Tibial artery (tissue), 4 donors: ENCODE data around the gene TLCD3A.
"Not testable (repeated sequence)": the region's sequence is repeated elsewhere in the genome, so short reads cannot be mapped to it uniquely, and the experiment has no call there.

Experiments
- DNase-seq, 2 donors: peaks; one replicate each; pipeline ENCODE4 v3.0.0-alpha.2; 2019
- H3K27ac ChIP-seq, 2 donors: fragments of 200-600 bp; sonication (generic) in 1 of 2; 1 replicate in 1 of 2; 2 replicates in 1 of 2; pipeline ENCODE4 v1.5.1; 2018 to 2019; ENCODE audit warnings: mild to moderate bottlenecking in 1 of 2
- H3K27me3 ChIP-seq, 2 donors: fragments of 200-600 bp; sonication (generic) in 1 of 2; one replicate each; pipeline versions ENCODE4 v1.5.1 to v1.6.0; 2016 to 2019
- H3K36me3 ChIP-seq, 3 donors: fragments of 200-600 bp; sonication (generic) in 2 of 3; one replicate each; pipeline ENCODE4 v1.5.1; 2016 to 2019; ENCODE audit warnings: mild to moderate bottlenecking in 2 of 3
- H3K4me1 ChIP-seq, 4 donors: fragments of 200-600 bp; sonication (generic) in 2 of 4; 1 replicate in 3 of 4; 2 replicates in 1 of 4; pipeline ENCODE4 v1.5.1; 2016 to 2019
- H3K4me3 ChIP-seq, 2 donors: fragments of 200-600 bp; sonication (generic) in 1 of 2; 1 replicate in 1 of 2; 2 replicates in 1 of 2; pipeline ENCODE4 v1.5.1; 2018 to 2019; ENCODE audit warnings: mild to moderate bottlenecking in 2 of 2
- H3K9me3 ChIP-seq, 3 donors: fragments of 200-600 bp; sonication (generic) in 1 of 3; one replicate each; pipeline ENCODE4 v1.5.1; 2016 to 2019
- CTCF ChIP-seq, 2 experiments: fragments of 200-600 bp in 1 of 2; fragments of 450-650 bp in 1 of 2; IDR thresholded peaks; one replicate each; pipeline ENCODE4 v1.5.1; 2017 to 2019; ENCODE audit warnings: antibody characterized with exemption in 2 of 2, mild to moderate bottlenecking in 1 of 2, moderate library complexity in 1 of 2
- intact Hi-C: fragments of 100-400 bp; cut with DNase I; formaldehyde crosslinking; loops from one replicate; pipeline ENCODE4 v1.15.0; 2023; ENCODE audit warnings: low total_unique reads

Gene TLCD3A

DNA sequence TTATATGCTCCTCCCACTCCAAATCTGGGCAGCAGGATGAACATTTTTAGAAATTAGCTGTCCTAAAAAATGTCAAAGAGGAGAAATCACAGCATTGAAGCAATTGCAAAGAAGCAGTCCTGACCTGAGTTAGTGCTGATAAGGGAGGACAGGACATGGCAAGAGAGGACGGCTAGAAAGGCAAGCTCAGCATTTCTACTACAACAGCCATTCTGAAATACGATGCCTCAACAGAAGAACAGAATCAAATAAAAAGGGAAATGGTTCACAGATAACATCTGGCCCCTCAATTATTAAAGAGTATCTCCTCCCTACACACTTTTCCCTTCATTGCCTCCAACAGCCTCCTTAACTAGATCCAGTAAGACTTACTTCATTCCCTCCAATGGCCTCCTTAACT is 36.0 kb upstream of the TLCD3A start:
- TF ChIP-seq CTCF (IDR thresholded peaks at IDR 0.05): no peak
- intact Hi-C loops: no loop called here
- no peaks in the 10 kb centered on the region for H3K9me3 ChIP-seq
- H3K27me3 ChIP-seq: no peaks in the 10 kb centered on the region
- DNase-seq: no peak
- H3K36me3 ChIP-seq: peaks cover 23 to 69% (median 52%) of the 10 kb centered on the region in 3 donors
- peaks cover 0 to 4% (median 0%) of the 10 kb centered on the region in 4 donors for H3K4me1 ChIP-seq
- H3K4me3 ChIP-seq: no peak overlapping the region
- H3K27ac ChIP-seq: no peak overlapping the region

GRCh38 chr17:697682-698081 is 34.7 kb upstream of the TLCD3A start:
- H3K4me3 ChIP-seq: no peak overlapping the region
- peaks cover 0 to 4% (median 0%) of the 10 kb centered on the region in 4 donors for H3K4me1 ChIP-seq
- H3K27me3 ChIP-seq: no peaks in the 10 kb centered on the region
- no peak overlapping the region for H3K27ac ChIP-seq
- no peaks in the 10 kb centered on the region for H3K9me3 ChIP-seq
- no peak for TF ChIP-seq CTCF (IDR thresholded peaks at IDR 0.05)
- no peak for DNase-seq
- peaks cover 23 to 71% (median 42%) of the 10 kb centered on the region in 3 donors for H3K36me3 ChIP-seq
- intact Hi-C loops: loop anchor here (2.0 kb wide), 1 partner anchor 285 kb away; no protein-coding TSS in a partner anchor

- H3K4me1 ChIP-seq, H3K27me3 ChIP-seq, H3K27ac ChIP-seq, H3K9me3 ChIP-seq, DNase-seq, H3K4me3 ChIP-seq: not testable (repeated sequence)
- H3K36me3 ChIP-seq: peaks cover 23 to 67% (median 38%) of the 10 kb centered on the region in 3 donors
- intact Hi-C loops: loop anchor here (2.0 kb wide), 1 partner anchor 285 kb away; no protein-coding TSS in a partner anchor
These were observed 34.3 kb upstream of the TLCD3A start for GRCh38 chr17:698096-698495.

DNA sequence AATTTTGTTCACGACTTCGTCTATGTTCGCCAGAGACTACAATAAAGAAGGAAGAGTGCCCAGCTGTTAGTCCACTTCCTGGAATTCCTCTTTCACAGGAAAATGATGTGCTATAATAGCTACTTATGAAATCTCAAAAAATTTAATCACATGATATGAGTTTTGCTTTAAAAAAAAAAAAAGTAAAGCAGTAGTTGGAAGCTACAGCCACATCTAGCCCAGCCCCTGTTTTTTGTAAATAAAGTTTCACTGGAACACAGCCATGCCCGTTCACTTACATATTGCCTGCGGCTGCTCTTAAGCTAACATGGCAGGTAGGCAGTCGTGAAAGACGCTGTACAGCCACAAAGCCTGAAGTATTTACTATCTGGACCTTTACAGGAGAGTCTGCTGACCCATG is 33.1 kb upstream of the TLCD3A start:
- H3K27ac ChIP-seq: no peak overlapping the region
- intact Hi-C loops: loop anchor here (2.0 kb wide), 1 partner anchor 287 kb away; no protein-coding TSS in a partner anchor
- H3K4me1 ChIP-seq: peaks cover 0 to 4% (median 0%) of the 10 kb centered on the region in 4 donors

DNA sequence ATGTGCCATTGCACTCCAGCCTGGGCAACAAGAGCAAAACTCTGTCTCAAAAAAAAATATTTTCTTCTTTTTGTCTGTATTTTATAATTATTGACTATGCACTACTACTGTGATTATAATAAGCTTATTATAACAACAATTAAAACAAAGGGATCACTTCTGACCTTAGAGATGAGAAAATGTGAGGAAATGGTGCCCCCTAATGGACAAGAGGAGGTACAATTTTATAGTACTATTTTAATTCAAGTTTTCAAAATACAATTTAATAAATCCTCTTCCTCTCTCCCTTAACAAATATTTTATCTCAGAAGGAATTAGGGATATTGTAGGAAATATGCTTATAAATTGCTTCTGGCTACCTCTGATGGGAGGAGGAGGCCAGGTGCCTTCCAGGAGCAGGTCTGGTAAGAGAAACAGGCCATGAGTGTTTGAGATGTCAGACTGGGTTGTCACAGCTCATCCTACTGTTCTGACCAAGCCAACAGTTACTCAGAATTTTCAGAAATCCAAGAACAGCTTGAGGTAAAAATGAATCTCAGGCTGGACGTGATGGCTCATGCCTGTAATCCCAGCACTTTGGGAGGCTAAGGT is 31.8 kb upstream of the TLCD3A start:
- no peaks in the 10 kb centered on the region for H3K9me3 ChIP-seq
- no peaks in the 10 kb centered on the region for H3K27me3 ChIP-seq
- no peak overlapping the region for H3K4me3 ChIP-seq
- peak; percentile 61 to 68 for TF ChIP-seq CTCF (IDR thresholded peaks at IDR 0.05)
- intact Hi-C loops: no loop called here
- no peaks in the 10 kb centered on the region for H3K4me1 ChIP-seq
- no peak for DNase-seq
- H3K36me3 ChIP-seq: peaks cover 14 to 42% (median 24%) of the 10 kb centered on the region in 3 donors
- H3K27ac ChIP-seq: no peak overlapping the region

More for the DNA sequence above, 33.1 kb upstream of the TLCD3A start:
- no peak overlapping the region for H3K4me3 ChIP-seq
- no peak for DNase-seq
- no peaks in the 10 kb centered on the region for H3K27me3 ChIP-seq
- peaks cover 18 to 55% (median 34%) of the 10 kb centered on the region in 3 donors for H3K36me3 ChIP-seq
- H3K9me3 ChIP-seq: no peaks in the 10 kb centered on the region
- TF ChIP-seq CTCF (IDR thresholded peaks at IDR 0.05): no peak

GRCh38 chr17:703081-703875 is 29.1 kb upstream of the TLCD3A start:
- H3K36me3 ChIP-seq: peaks cover 0 to 24% (median 14%) of the 10 kb centered on the region in 3 donors
- intact Hi-C loops: no loop called here
- no peaks in the 10 kb centered on the region for H3K4me1 ChIP-seq
- no peak overlapping the region for H3K4me3 ChIP-seq
- DNase-seq: no peak
- H3K27me3 ChIP-seq: no peaks in the 10 kb centered on the region
- no peaks in the 10 kb centered on the region for H3K9me3 ChIP-seq
- no peak overlapping the region for H3K27ac ChIP-seq
- TF ChIP-seq CTCF (IDR thresholded peaks at IDR 0.05): no peak
